H9 (cell line): ENCODE data around the gene MPZL1. TPM values are rescaled to one million over a fixed set of nuclear protein-coding genes. Genes with fewer than 3 reads are reported as not detected.

Source experiments
- DNase-seq: peaks from one replicate; pipeline ENCODE4 v3.0.0-alpha.2; 2017
- H2AFZ ChIP-seq: one replicate; pipeline ENCODE4 v1.6.1; 2013; ENCODE audit warnings: mild to moderate bottlenecking, low read length, control low read depth, moderate library complexity
- H2AK5ac ChIP-seq: 2 replicates; pipeline ENCODE4 v1.6.1; 2013; ENCODE audit warnings: low read length, control low read depth, mixed read lengths; ENCODE audit not compliant: insufficient read length
- H2BK120ac ChIP-seq: one replicate; pipeline ENCODE4 v1.6.1; 2013; ENCODE audit warnings: low read depth, mild to moderate bottlenecking, low read length, control low read depth, inconsistent platforms; ENCODE audit not compliant: poor library complexity, severe bottlenecking
- H2BK12ac ChIP-seq: 2 replicates; pipeline ENCODE4 v1.6.1; 2013; ENCODE audit warnings: low read length, control low read depth, mixed read lengths, low read depth; ENCODE audit not compliant: insufficient read length
- H2BK15ac ChIP-seq: 2 replicates; pipeline ENCODE4 v1.6.1; 2013; ENCODE audit warnings: low read depth, low read length, control low read depth
- H2BK20ac ChIP-seq: one replicate; pipeline ENCODE4 v1.6.1; 2013; ENCODE audit warnings: low read depth, mild to moderate bottlenecking, low read length, control low read depth, inconsistent platforms; ENCODE audit not compliant: poor library complexity, severe bottlenecking
- H2BK5ac ChIP-seq: 2 replicates; pipeline ENCODE4 v1.6.1; 2013; ENCODE audit warnings: low read length, control low read depth, mixed read lengths; ENCODE audit not compliant: insufficient read length
- H3K14ac ChIP-seq: 2 replicates; pipeline ENCODE4 v1.6.1; 2013; ENCODE audit warnings: low read length, control low read depth; ENCODE audit not compliant: insufficient read depth
- H3K18ac ChIP-seq: 2 replicates; pipeline ENCODE4 v1.6.1; 2013; ENCODE audit warnings: low read depth, mild to moderate bottlenecking, mixed read lengths, low read length, control low read depth; ENCODE audit not compliant: insufficient read length
- H3K23ac ChIP-seq: 2 replicates; pipeline ENCODE4 v1.6.1; 2013; ENCODE audit warnings: low read length, control low read depth, mixed read lengths, low read depth; ENCODE audit not compliant: insufficient read length
- H3K23me2 ChIP-seq: 2 replicates; pipeline ENCODE4 v1.6.1; 2013; ENCODE audit warnings: low read depth, mild to moderate bottlenecking, mixed read lengths, low read length, control low read depth; ENCODE audit not compliant: insufficient read length, poor library complexity, severe bottlenecking
- H3K27ac ChIP-seq: 2 replicates; pipeline ENCODE4 v1.5.1; 2013; ENCODE audit warnings: low read length, control low read depth, mixed read lengths, low read depth; ENCODE audit not compliant: insufficient read length
- H3K27me3 ChIP-seq: 2 replicates; pipeline ENCODE4 v1.6.1; 2013; ENCODE audit warnings: low read length, control low read depth, inconsistent platforms; ENCODE audit not compliant: insufficient read depth
- H3K4ac ChIP-seq: 2 replicates; pipeline ENCODE4 v1.6.1; 2013; ENCODE audit warnings: low read depth, mild to moderate bottlenecking, control low read depth, inconsistent platforms, low read length, moderate library complexity
- H3K4me1 ChIP-seq: 2 replicates; pipeline ENCODE4 v1.6.1; 2013; ENCODE audit warnings: low read length, control low read depth, inconsistent platforms; ENCODE audit not compliant: insufficient read depth
- H3K4me2 ChIP-seq: 2 replicates; pipeline ENCODE4 v1.6.1; 2013; ENCODE audit warnings: low read length, control low read depth, mixed read lengths; ENCODE audit not compliant: insufficient read length, insufficient read depth
- H3K56ac ChIP-seq: 2 replicates; pipeline ENCODE4 v1.6.1; 2013; ENCODE audit warnings: low read depth, mild to moderate bottlenecking, mixed read lengths, low read length, control low read depth; ENCODE audit not compliant: insufficient read length
- H3K79me1 ChIP-seq: 2 replicates; pipeline ENCODE4 v1.6.1; 2013; ENCODE audit warnings: low read depth, mild to moderate bottlenecking, moderate library complexity, low read length, control low read depth, inconsistent platforms; ENCODE audit not compliant: insufficient read depth, poor library complexity, severe bottlenecking
- H3K79me2 ChIP-seq: 2 replicates; pipeline ENCODE4 v1.6.1; 2013; ENCODE audit warnings: low read length, control low read depth, inconsistent platforms; ENCODE audit not compliant: insufficient read depth
- H3K9ac ChIP-seq: 2 replicates; pipeline ENCODE4 v1.6.1; 2013; ENCODE audit warnings: low read length, control low read depth, mixed read lengths; ENCODE audit not compliant: insufficient read length; ENCODE audit errors: extremely low read depth
- H3K9me3 ChIP-seq: one replicate; pipeline ENCODE4 v1.6.1; 2013; ENCODE audit warnings: low read depth, low read length, inconsistent platforms; ENCODE audit not compliant: control insufficient read depth
- H3T11ph ChIP-seq: one replicate; pipeline ENCODE4 v1.6.1; 2013; ENCODE audit warnings: mild to moderate bottlenecking, low read length, control low read depth, inconsistent platforms
- H4K20me1 ChIP-seq: one replicate; pipeline ENCODE4 v1.6.1; 2013; ENCODE audit not compliant: control insufficient read depth, insufficient read length, insufficient read depth
- H4K5ac ChIP-seq: 2 replicates; pipeline ENCODE4 v1.6.1; 2013; ENCODE audit warnings: low read depth, mild to moderate bottlenecking, mixed read lengths, low read length, control low read depth; ENCODE audit not compliant: insufficient read length
- H4K8ac ChIP-seq: replicated peaks from 2 replicates; pipeline ENCODE4 v1.6.1; 2013; ENCODE audit warnings: low read length, control low read depth, mixed read lengths, low read depth; ENCODE audit not compliant: insufficient read length
- H4K91ac ChIP-seq: 2 replicates; pipeline ENCODE4 v1.6.1; 2013; ENCODE audit warnings: low read depth, mild to moderate bottlenecking, moderate library complexity, mixed read lengths, low read length, control low read depth; ENCODE audit not compliant: insufficient read length
- H3K27ac Mint-ChIP-seq, 3 experiments: 2 replicates in 2 of 3; 3 replicates in 1 of 3; pipeline ENCODE4 v1.8.0; 2020 to 2021; ENCODE audit warnings: mixed read lengths in 3 of 3, mild to moderate bottlenecking in 1 of 3, moderate library complexity in 1 of 3
- H3K27me3 Mint-ChIP-seq: 2 replicates; pipeline ENCODE4 v1.8.0; 2021; ENCODE audit warnings: low read depth, mild to moderate bottlenecking, moderate library complexity, mixed read lengths
- H3K36me3 Mint-ChIP-seq, 3 experiments: 2 replicates in 2 of 3; 3 replicates in 1 of 3; pipeline ENCODE4 v1.8.0; 2020 to 2021; ENCODE audit warnings: low read depth in 3 of 3, mixed read lengths in 3 of 3; ENCODE audit not compliant: insufficient read depth in 1 of 3
- H3K4me1 Mint-ChIP-seq, 2 experiments: 2 replicates each; pipeline ENCODE4 v1.8.0; 2020; ENCODE audit warnings: mixed read lengths in 2 of 2
- H3K4me3 Mint-ChIP-seq, 2 experiments: 2 replicates in 1 of 2; 3 replicates in 1 of 2; pipeline ENCODE4 v1.8.0; 2020 to 2021; ENCODE audit warnings: mild to moderate bottlenecking in 2 of 2, mixed read lengths in 2 of 2, moderate library complexity in 1 of 2
- H3K9me3 Mint-ChIP-seq, 2 experiments: 2 replicates in 1 of 2; 3 replicates in 1 of 2; pipeline ENCODE4 v1.8.0; 2020; ENCODE audit warnings: mild to moderate bottlenecking in 2 of 2, mixed read lengths in 2 of 2, moderate library complexity in 1 of 2
- WGBS: extraction: QIAGEN DNeasy Blood & Tissue Kit; methylation state at CpG from one replicate; pipeline ENCODE4 v1.1.7; 2013; ENCODE audit warnings: missing lambda C conversion rate, low lambda C conversion rate, mixed read lengths; ENCODE audit not compliant: insufficient read length; ENCODE audit errors: extremely low coverage; 5-methylcytosine and 5-hydroxymethylcytosine counted together
- total RNA-seq: library from RNA; stranded (reverse); gene quantifications from 2 replicates; pipeline ENCODE4 v1.2.1, GENCODE V29; 2021
- TF ChIP-seq, protein P1 (sequence below): fragments of 200-600 bp; sonication (generic); conservative IDR thresholded peaks from 3 replicates; pipeline ENCODE4 v1.8.0; 2021; ENCODE audit warnings: antibody characterized with exemption, mild to moderate bottlenecking

MPZL1 gene
- total RNA-seq, 1 experiment from 2014 or later: 60.7 TPM

DNA sequence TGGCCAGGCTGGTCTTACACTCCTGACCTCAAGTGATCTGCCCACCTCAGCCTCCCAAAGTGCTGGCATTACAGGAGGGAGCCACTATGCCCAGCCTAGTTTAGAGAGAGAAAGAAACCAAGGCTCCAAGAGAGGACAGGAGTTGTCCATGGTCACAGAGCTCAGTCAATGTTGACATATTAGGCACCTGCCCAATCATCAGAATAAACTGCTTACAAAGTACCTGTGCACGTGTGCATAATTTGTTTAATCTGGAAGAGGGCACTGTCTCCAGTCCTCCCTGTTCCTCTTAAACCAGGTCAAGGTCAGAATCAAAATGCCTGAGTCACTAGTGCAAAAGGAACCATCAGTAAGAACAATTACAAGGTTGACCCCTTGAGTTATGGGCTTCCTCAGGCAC is 20.3 kb upstream of the MPZL1 start:
- H2AFZ ChIP-seq: no peak overlapping the region
- Mint-ChIP-seq H3K4me1 (peaks cover 40 to 42% of the 10 kb centered on the region in 2 experiments), H3K4me3 (no peak overlapping the region), H3K9me3 (no peaks in the 10 kb centered on the region; a peak in 1 of 5 replicates), H3K27ac (no peak overlapping the region; a peak in 1 of 7 replicates), H3K36me3 (no peaks in the 10 kb centered on the region), H3K27me3 (peaks cover 15% of the 10 kb centered on the region)
- no peak overlapping the region for H3K18ac ChIP-seq
- no peak overlapping the region for H3K56ac ChIP-seq
- TF ChIP-seq, protein P1, sequence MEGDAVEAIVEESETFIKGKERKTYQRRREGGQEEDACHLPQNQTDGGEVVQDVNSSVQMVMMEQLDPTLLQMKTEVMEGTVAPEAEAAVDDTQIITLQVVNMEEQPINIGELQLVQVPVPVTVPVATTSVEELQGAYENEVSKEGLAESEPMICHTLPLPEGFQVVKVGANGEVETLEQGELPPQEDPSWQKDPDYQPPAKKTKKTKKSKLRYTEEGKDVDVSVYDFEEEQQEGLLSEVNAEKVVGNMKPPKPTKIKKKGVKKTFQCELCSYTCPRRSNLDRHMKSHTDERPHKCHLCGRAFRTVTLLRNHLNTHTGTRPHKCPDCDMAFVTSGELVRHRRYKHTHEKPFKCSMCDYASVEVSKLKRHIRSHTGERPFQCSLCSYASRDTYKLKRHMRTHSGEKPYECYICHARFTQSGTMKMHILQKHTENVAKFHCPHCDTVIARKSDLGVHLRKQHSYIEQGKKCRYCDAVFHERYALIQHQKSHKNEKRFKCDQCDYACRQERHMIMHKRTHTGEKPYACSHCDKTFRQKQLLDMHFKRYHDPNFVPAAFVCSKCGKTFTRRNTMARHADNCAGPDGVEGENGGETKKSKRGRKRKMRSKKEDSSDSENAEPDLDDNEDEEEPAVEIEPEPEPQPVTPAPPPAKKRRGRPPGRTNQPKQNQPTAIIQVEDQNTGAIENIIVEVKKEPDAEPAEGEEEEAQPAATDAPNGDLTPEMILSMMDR: no peak
- no peak for DNase-seq
- H3K14ac ChIP-seq: no peak overlapping the region
- no peaks in the 10 kb centered on the region for H3K23me2 ChIP-seq
- H3K4me1 ChIP-seq: peaks cover 9% of the 10 kb centered on the region
- no peaks in the 10 kb centered on the region for H3K9me3 ChIP-seq
- no peak overlapping the region for H4K8ac ChIP-seq
- no peak overlapping the region for H2AK5ac ChIP-seq
- H3T11ph ChIP-seq: no peak overlapping the region
- no peaks in the 10 kb centered on the region for H4K20me1 ChIP-seq
- WGBS: no CpG with 5 or more reads among the region's 1 CpG
- no peak overlapping the region for H2BK15ac ChIP-seq
- no peak overlapping the region for H2BK12ac ChIP-seq
- no peak overlapping the region for H2BK20ac ChIP-seq
- H3K27ac ChIP-seq: no peak overlapping the region
- H3K27me3 ChIP-seq: no peaks in the 10 kb centered on the region
- H3K4ac ChIP-seq: no peak overlapping the region
- no peaks in the 10 kb centered on the region for H3K79me1 ChIP-seq
- H4K91ac ChIP-seq: no peak overlapping the region
- no peak overlapping the region for H3K23ac ChIP-seq
- no peak overlapping the region for H2BK120ac ChIP-seq
- H3K4me2 ChIP-seq: no peak overlapping the region
- H3K9ac ChIP-seq: no peak overlapping the region
- no peaks in the 10 kb centered on the region for H3K79me2 ChIP-seq
- no peak overlapping the region for H2BK5ac ChIP-seq
- no peak overlapping the region for H4K5ac ChIP-seq
